ENCODE measurements around the gene TRAF2.

The TRAF2 gene

GRCh38 chr9:136858844-136859757 lies 27.2 kb upstream of the TRAF2 start:
- Histone ChIP-seq H3K27ac (ENCODE audit: low read depth, low read length) (peak overlapping the region; percentile 95), H3K4me3 (ENCODE audit: low read depth in 1 of 2, low read length in 2 of 2) (peak overlapping the region; percentile 32 to 35), H3K27me3 (ENCODE audit: control insufficient read depth in 1 of 2, insufficient read depth in 2 of 2, low read length in 2 of 2) (no peaks in the 10 kb centered on the region), H3K9ac (ENCODE audit: low read depth in 1 of 2, low read length in 2 of 2) (peak overlapping the region; percentile 68 to 79), H3K4me1 (ENCODE audit: control insufficient read depth in 1 of 2, insufficient read depth in 2 of 2, low read length in 2 of 2) (peaks cover 43 to 60% of the 10 kb centered on the region in 2 donors), H3K36me3 (ENCODE audit: control insufficient read depth in 1 of 2, insufficient read depth in 2 of 2, low read length in 2 of 2) (peaks cover 22 to 36% of the 10 kb centered on the region in 2 donors), H3K9me3 (ENCODE audit: control insufficient read depth in 1 of 2, low read length in 2 of 2) (no peaks in the 10 kb centered on the region)

GRCh38 chr9:136860529-136860928 lies 25.8 kb upstream of the TRAF2 start:
- H3K9me3 ChIP-seq (ENCODE audit: control insufficient read depth in 1 of 2, low read length in 2 of 2) = no peaks in the 10 kb centered on the region
- peak overlapping the region; percentile 30 for H3K27ac ChIP-seq (ENCODE audit: low read depth, low read length)
- H3K27me3 ChIP-seq (ENCODE audit: control insufficient read depth in 1 of 2, insufficient read depth in 2 of 2, low read length in 2 of 2) = no peaks in the 10 kb centered on the region
- peaks cover 22 to 36% of the 10 kb centered on the region in 2 donors for H3K36me3 ChIP-seq (ENCODE audit: control insufficient read depth in 1 of 2, insufficient read depth in 2 of 2, low read length in 2 of 2)
- H3K4me3 ChIP-seq (ENCODE audit: low read depth in 1 of 2, low read length in 2 of 2) = peak overlapping the region in 1 of 2 donors; percentile 13
- peaks cover 52 to 68% of the 10 kb centered on the region in 2 donors for H3K4me1 ChIP-seq (ENCODE audit: control insufficient read depth in 1 of 2, insufficient read depth in 2 of 2, low read length in 2 of 2)
- peak overlapping the region; percentile 4 to 68 for H3K9ac ChIP-seq (ENCODE audit: low read depth in 1 of 2, low read length in 2 of 2)

GRCh38 chr9:136860933-136861873 lies 25.1 kb upstream of the TRAF2 start:
- Histone ChIP-seq H3K36me3 (ENCODE audit: control insufficient read depth in 1 of 2, insufficient read depth in 2 of 2, low read length in 2 of 2) (peaks cover 22 to 36% of the 10 kb centered on the region in 2 donors), H3K9me3 (ENCODE audit: control insufficient read depth in 1 of 2, low read length in 2 of 2) (no peaks in the 10 kb centered on the region), H3K27me3 (ENCODE audit: control insufficient read depth in 1 of 2, insufficient read depth in 2 of 2, low read length in 2 of 2) (no peaks in the 10 kb centered on the region), H3K4me1 (ENCODE audit: control insufficient read depth in 1 of 2, insufficient read depth in 2 of 2, low read length in 2 of 2) (peaks cover 52 to 67% of the 10 kb centered on the region in 2 donors), H3K9ac (ENCODE audit: low read depth in 1 of 2, low read length in 2 of 2) (peak overlapping the region; percentile 4 to 68), H3K4me3 (ENCODE audit: low read depth in 1 of 2, low read length in 2 of 2) (no peak overlapping the region), H3K27ac (ENCODE audit: low read depth, low read length) (no peak overlapping the region)

- Histone ChIP-seq H3K9ac (ENCODE audit: low read depth in 1 of 2, low read length in 2 of 2) (no peak overlapping the region), H3K4me1 (ENCODE audit: control insufficient read depth in 1 of 2, insufficient read depth in 2 of 2, low read length in 2 of 2) (peaks cover 48 to 67% of the 10 kb centered on the region in 2 donors), H3K27ac (ENCODE audit: low read depth, low read length) (no peak overlapping the region), H3K4me3 (ENCODE audit: low read depth in 1 of 2, low read length in 2 of 2) (no peak overlapping the region), H3K36me3 (ENCODE audit: control insufficient read depth in 1 of 2, insufficient read depth in 2 of 2, low read length in 2 of 2) (peaks cover 22 to 36% of the 10 kb centered on the region in 2 donors), H3K27me3 (ENCODE audit: control insufficient read depth in 1 of 2, insufficient read depth in 2 of 2, low read length in 2 of 2) (no peaks in the 10 kb centered on the region), H3K9me3 (ENCODE audit: control insufficient read depth in 1 of 2, low read length in 2 of 2) (no peaks in the 10 kb centered on the region)
Measured at GRCh38 chr9:136861874-136862457, 24.4 kb upstream of the TRAF2 start.

GRCh38 chr9:136862849-136863622 lies 23.3 kb upstream of the TRAF2 start:
- Histone ChIP-seq H3K4me3 (ENCODE audit: low read depth in 1 of 2, low read length in 2 of 2) (no peak overlapping the region), H3K4me1 (ENCODE audit: control insufficient read depth in 1 of 2, insufficient read depth in 2 of 2, low read length in 2 of 2) (peaks cover 38 to 61% of the 10 kb centered on the region in 2 donors), H3K9me3 (ENCODE audit: control insufficient read depth in 1 of 2, low read length in 2 of 2) (no peaks in the 10 kb centered on the region), H3K36me3 (ENCODE audit: control insufficient read depth in 1 of 2, insufficient read depth in 2 of 2, low read length in 2 of 2) (peaks cover 22 to 36% of the 10 kb centered on the region in 2 donors), H3K9ac (ENCODE audit: low read depth in 1 of 2, low read length in 2 of 2) (no peak overlapping the region), H3K27ac (ENCODE audit: low read depth, low read length) (no peak overlapping the region), H3K27me3 (ENCODE audit: control insufficient read depth in 1 of 2, insufficient read depth in 2 of 2, low read length in 2 of 2) (no peaks in the 10 kb centered on the region)

- Histone ChIP-seq H3K4me1 (ENCODE audit: control insufficient read depth in 1 of 2, insufficient read depth in 2 of 2, low read length in 2 of 2) (peaks cover 31 to 54% of the 10 kb centered on the region in 2 donors), H3K9me3 (ENCODE audit: control insufficient read depth in 1 of 2, low read length in 2 of 2) (no peaks in the 10 kb centered on the region), H3K27me3 (ENCODE audit: control insufficient read depth in 1 of 2, insufficient read depth in 2 of 2, low read length in 2 of 2) (no peaks in the 10 kb centered on the region), H3K9ac (ENCODE audit: low read depth in 1 of 2, low read length in 2 of 2) (no peak overlapping the region), H3K36me3 (ENCODE audit: control insufficient read depth in 1 of 2, insufficient read depth in 2 of 2, low read length in 2 of 2) (peaks cover 22 to 36% of the 10 kb centered on the region in 2 donors), H3K4me3 (ENCODE audit: low read depth in 1 of 2, low read length in 2 of 2) (no peak overlapping the region), H3K27ac (ENCODE audit: low read depth, low read length) (no peak overlapping the region)
Measured at GRCh38 chr9:136863623-136864273, 22.6 kb upstream of the TRAF2 start.

- Histone ChIP-seq H3K36me3 (ENCODE audit: control insufficient read depth in 1 of 2, insufficient read depth in 2 of 2, low read length in 2 of 2) (peaks cover 22 to 36% of the 10 kb centered on the region in 2 donors), H3K9me3 (ENCODE audit: control insufficient read depth in 1 of 2, low read length in 2 of 2) (no peaks in the 10 kb centered on the region), H3K4me1 (ENCODE audit: control insufficient read depth in 1 of 2, insufficient read depth in 2 of 2, low read length in 2 of 2) (peaks cover 20 to 40% of the 10 kb centered on the region in 2 donors), H3K9ac (ENCODE audit: low read depth in 1 of 2, low read length in 2 of 2) (peak overlapping the region; percentile 70 to 81), H3K27me3 (ENCODE audit: control insufficient read depth in 1 of 2, insufficient read depth in 2 of 2, low read length in 2 of 2) (no peaks in the 10 kb centered on the region), H3K27ac (ENCODE audit: low read depth, low read length) (peak overlapping the region; percentile 74), H3K4me3 (ENCODE audit: low read depth in 1 of 2, low read length in 2 of 2) (peak overlapping the region; percentile 75 to 84)
Measured at GRCh38 chr9:136865041-136865767, 21.1 kb upstream of the TRAF2 start.

- peak overlapping the region; percentile 84 for H3K27ac ChIP-seq (ENCODE audit: low read depth, low read length)
- H3K4me1 ChIP-seq (ENCODE audit: control insufficient read depth in 1 of 2, insufficient read depth in 2 of 2, low read length in 2 of 2) = peaks cover 16 to 36% of the 10 kb centered on the region in 2 donors
- H3K4me3 ChIP-seq (ENCODE audit: low read depth in 1 of 2, low read length in 2 of 2) = peak overlapping the region; percentile 75 to 84
- no peaks in the 10 kb centered on the region for H3K27me3 ChIP-seq (ENCODE audit: control insufficient read depth in 1 of 2, insufficient read depth in 2 of 2, low read length in 2 of 2)
- peak overlapping the region; percentile 70 to 81 for H3K9ac ChIP-seq (ENCODE audit: low read depth in 1 of 2, low read length in 2 of 2)
- no peaks in the 10 kb centered on the region for H3K9me3 ChIP-seq (ENCODE audit: control insufficient read depth in 1 of 2, low read length in 2 of 2)
- H3K36me3 ChIP-seq (ENCODE audit: control insufficient read depth in 1 of 2, insufficient read depth in 2 of 2, low read length in 2 of 2) = peaks cover 22 to 33% of the 10 kb centered on the region in 2 donors
Measured at GRCh38 chr9:136865768-136866103, 20.6 kb upstream of the TRAF2 start.

All from duodenal mucosa (tissue), 2 donors.